Testis (tissue), 2 donors: Measurements from ENCODE around the gene PHF2.

Experiments used
- POLR2A ChIP-seq: fragments of 450-650 bp; IDR thresholded peaks from one replicate; pipeline ENCODE4 v1.6.1; 2017; ENCODE audit warnings: antibody characterized with exemption, mild to moderate bottlenecking, moderate library complexity
- TF ChIP-seq, protein P1 (sequence below), 3 experiments: fragments of 450-650 bp in 2 of 3; fragments of 200-600 bp in 1 of 3; sonication (generic) in 1 of 3; IDR thresholded peaks; one replicate each; pipeline ENCODE4 v1.5.1; 2016 to 2019; ENCODE audit warnings: antibody characterized with exemption in 3 of 3, mild to moderate bottlenecking in 2 of 3, moderate library complexity in 1 of 3

DNA sequence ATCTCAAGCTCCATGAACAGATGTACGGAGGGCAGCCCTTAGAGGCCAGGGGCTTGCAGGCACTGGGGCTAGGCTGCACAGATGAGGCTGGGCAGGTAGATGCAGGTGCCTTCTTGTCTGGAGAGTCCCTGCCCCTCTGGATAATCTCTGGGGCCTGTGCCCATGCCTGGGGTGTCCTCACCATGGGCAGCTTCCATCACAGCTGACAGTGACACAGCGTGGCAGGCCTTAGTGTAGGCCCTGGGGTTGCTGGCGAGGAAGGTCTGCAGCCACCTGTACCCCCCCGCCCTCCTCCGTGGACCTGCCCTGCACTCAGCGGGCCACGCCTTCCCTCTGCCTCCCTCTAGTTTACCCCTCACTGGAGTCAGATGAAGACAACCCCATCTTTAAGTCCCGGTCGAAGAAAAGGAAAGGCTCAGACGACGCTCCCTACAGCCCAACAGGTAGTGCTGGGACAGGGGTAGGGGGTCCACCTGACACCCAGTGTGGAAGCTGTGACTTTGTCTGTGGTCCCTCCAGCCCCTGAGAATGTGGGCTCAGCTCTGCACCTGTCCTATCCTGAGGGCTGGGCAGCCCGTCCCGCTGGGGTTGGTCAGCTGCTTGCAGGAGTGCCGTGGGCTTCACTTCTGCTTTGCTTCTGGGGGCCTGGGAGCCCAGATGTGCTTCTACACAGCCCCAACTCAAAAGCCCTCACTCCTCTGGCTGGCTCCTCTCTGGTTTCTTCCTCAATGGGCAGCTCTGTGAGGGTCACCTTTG, 98.4 kb downstream of the PHF2 start:
- TF ChIP-seq POLR2A: no peak
- TF ChIP-seq, protein P1, sequence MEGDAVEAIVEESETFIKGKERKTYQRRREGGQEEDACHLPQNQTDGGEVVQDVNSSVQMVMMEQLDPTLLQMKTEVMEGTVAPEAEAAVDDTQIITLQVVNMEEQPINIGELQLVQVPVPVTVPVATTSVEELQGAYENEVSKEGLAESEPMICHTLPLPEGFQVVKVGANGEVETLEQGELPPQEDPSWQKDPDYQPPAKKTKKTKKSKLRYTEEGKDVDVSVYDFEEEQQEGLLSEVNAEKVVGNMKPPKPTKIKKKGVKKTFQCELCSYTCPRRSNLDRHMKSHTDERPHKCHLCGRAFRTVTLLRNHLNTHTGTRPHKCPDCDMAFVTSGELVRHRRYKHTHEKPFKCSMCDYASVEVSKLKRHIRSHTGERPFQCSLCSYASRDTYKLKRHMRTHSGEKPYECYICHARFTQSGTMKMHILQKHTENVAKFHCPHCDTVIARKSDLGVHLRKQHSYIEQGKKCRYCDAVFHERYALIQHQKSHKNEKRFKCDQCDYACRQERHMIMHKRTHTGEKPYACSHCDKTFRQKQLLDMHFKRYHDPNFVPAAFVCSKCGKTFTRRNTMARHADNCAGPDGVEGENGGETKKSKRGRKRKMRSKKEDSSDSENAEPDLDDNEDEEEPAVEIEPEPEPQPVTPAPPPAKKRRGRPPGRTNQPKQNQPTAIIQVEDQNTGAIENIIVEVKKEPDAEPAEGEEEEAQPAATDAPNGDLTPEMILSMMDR (IDR thresholded peaks at IDR 0.05): no peak
